Measurements from ENCODE around the gene PHYHD1. TPM values are rescaled to one million over a fixed set of nuclear protein-coding genes. Genes with fewer than 3 reads are reported as not detected.

Gene PHYHD1
- total RNA-seq, 1 experiment from 2014 or later: not detected

- DNase-seq (ENCODE audit: low read depth, low spot score) (no peak), ATAC-seq (no peak)
- in situ Hi-C loops (cut with HindIII; ENCODE audit: low pct_unique_long_range_greater_than_20kb, low sequenced_read_pairs): no loop called here
- Histone ChIP-seq H3K9me3 (ENCODE audit: control insufficient read depth, insufficient read depth, low read depth, low read length) (no peaks in the 10 kb centered on the region), H3K27ac (ENCODE audit: low read length) (no peak overlapping the region), H3K4me3 (ENCODE audit: low read depth in 2 of 2, low read length in 2 of 2) (no peak overlapping the region), H3K27me3 (ENCODE audit: control insufficient read depth, insufficient read depth, low read length) (no peaks in the 10 kb centered on the region), H3K4me1 (ENCODE audit: control insufficient read depth, insufficient read depth, low read length) (no peaks in the 10 kb centered on the region), H3K36me3 (ENCODE audit: control insufficient read depth, insufficient read depth, low read length) (no peaks in the 10 kb centered on the region)
- CTCF ChIA-PET: no interaction called here
- intact Hi-C loops (cut with micrococcal nuclease; ENCODE audit: unreplicated experiment): no loop called here
- no TSS peak for BruUV-seq (replicated peaks)
- TF ChIP-seq POLR2AphosphoS5 (IDR thresholded peaks at IDR 0.05; ENCODE audit: low read depth, low read length) (no peak), TCF7L2 (IDR thresholded peaks at IDR 0.05; ENCODE audit: low read depth, low read length) (no peak), CTCF (IDR thresholded peaks at IDR 0.05) (no peak), REST (IDR thresholded peaks at IDR 0.05; ENCODE audit: insufficient read depth in 1 of 2, low read depth in 2 of 2, low read length in 1 of 2) (no peak), SIN3A (IDR thresholded peaks at IDR 0.05; ENCODE audit: borderline replicate concordance, insufficient read depth, low read depth, low read length) (no peak)
- POLR2A ChIA-PET: no interaction called here
Measured at GRCh38 chr9:128898845-128899565, 21.8 kb upstream of the PHYHD1 start.

GRCh38 chr9:128899566-128900322, 21.0 kb upstream of the PHYHD1 start:
- TF ChIP-seq CTCF (IDR thresholded peaks at IDR 0.05) (no peak), POLR2AphosphoS5 (IDR thresholded peaks at IDR 0.05; ENCODE audit: low read depth, low read length) (no peak), SIN3A (IDR thresholded peaks at IDR 0.05; ENCODE audit: borderline replicate concordance, insufficient read depth, low read depth, low read length) (no peak), REST (IDR thresholded peaks at IDR 0.05; ENCODE audit: insufficient read depth in 1 of 2, low read depth in 2 of 2, low read length in 1 of 2) (no peak), TCF7L2 (IDR thresholded peaks at IDR 0.05; ENCODE audit: low read depth, low read length) (no peak)
- H3K9me3 ChIP-seq (ENCODE audit: control insufficient read depth, insufficient read depth, low read depth, low read length): no peaks in the 10 kb centered on the region
- no peak overlapping the region for H3K27ac ChIP-seq (ENCODE audit: low read length)
- no peak for DNase-seq (ENCODE audit: low read depth, low spot score)
- H3K4me3 ChIP-seq (ENCODE audit: low read depth in 2 of 2, low read length in 2 of 2): no peak overlapping the region
- H3K4me1 ChIP-seq (ENCODE audit: control insufficient read depth, insufficient read depth, low read length): no peaks in the 10 kb centered on the region
- in situ Hi-C loops (cut with HindIII; ENCODE audit: low pct_unique_long_range_greater_than_20kb, low sequenced_read_pairs) (no loop called here), intact Hi-C loops (cut with micrococcal nuclease; ENCODE audit: unreplicated experiment) (no loop called here)
- BruUV-seq (replicated peaks): no TSS peak
- ATAC-seq: peak; percentile 59; the same call in 1 of the 2 replicates
- POLR2A ChIA-PET: no interaction called here
- CTCF ChIA-PET: no interaction called here
- H3K36me3 ChIP-seq (ENCODE audit: control insufficient read depth, insufficient read depth, low read length): no peaks in the 10 kb centered on the region
- H3K27me3 ChIP-seq (ENCODE audit: control insufficient read depth, insufficient read depth, low read length): no peaks in the 10 kb centered on the region
